DOHH2 (cell line): ENCODE results near the gene FAM200C.

ENCODE experiments used
- H3F3A ChIP-seq: fragments of 200-600 bp; sonication (generic), shearing (Covaris generic); 2 replicates; pipeline ENCODE4 v1.6.0; 2016; ENCODE audit warnings: antibody characterized with exemption, mild to moderate bottlenecking; ENCODE audit not compliant: control insufficient read depth, insufficient read depth
- H3K27ac ChIP-seq: fragments of 200-600 bp; sonication (generic); 2 replicates; pipeline ENCODE4 v1.5.1; 2014; ENCODE audit warnings: low read depth, mild to moderate bottlenecking, low read length, moderate library complexity
- H3K27me3 ChIP-seq: fragments of 200-600 bp; sonication (generic); 2 replicates; pipeline ENCODE4 v1.6.1; 2014; ENCODE audit warnings: mild to moderate bottlenecking, low read length, mixed read lengths; ENCODE audit not compliant: control insufficient read depth
- H3K36me3 ChIP-seq: fragments of 200-600 bp; sonication (generic); 2 replicates; pipeline ENCODE4 v1.6.1; 2014; ENCODE audit warnings: mild to moderate bottlenecking, low read length, moderate library complexity, mixed read lengths; ENCODE audit not compliant: control insufficient read depth
- H3K4me1 ChIP-seq: fragments of 200-600 bp; sonication (generic); 2 replicates; pipeline ENCODE4 v1.6.1; 2014; ENCODE audit warnings: mild to moderate bottlenecking, low read length, mixed read lengths; ENCODE audit not compliant: control insufficient read depth
- H3K4me2 ChIP-seq: fragments of 200-600 bp; sonication (generic); 2 replicates; pipeline ENCODE4 v1.6.0; 2014; ENCODE audit warnings: mild to moderate bottlenecking, low read length, moderate library complexity
- H3K4me3 ChIP-seq: fragments of 200-600 bp; sonication (generic); 2 replicates; pipeline ENCODE4 v1.5.1; 2014; ENCODE audit warnings: mild to moderate bottlenecking, low read length, mixed read lengths
- H3K79me2 ChIP-seq: fragments of 200-600 bp; sonication (generic); 2 replicates; pipeline ENCODE4 v1.6.1; 2014; ENCODE audit warnings: mild to moderate bottlenecking, low read length, mixed read lengths; ENCODE audit not compliant: control insufficient read depth
- H3K9me2 ChIP-seq: fragments of 200-600 bp; sonication (generic); replicated peaks from 2 replicates; pipeline ENCODE4 v1.6.1; 2014; ENCODE audit warnings: mild to moderate bottlenecking, low read length, mixed read lengths; ENCODE audit not compliant: control insufficient read depth
- H3K9me3 ChIP-seq: fragments of 200-600 bp; sonication (generic); 2 replicates; pipeline ENCODE4 v1.6.1; 2014; ENCODE audit warnings: antibody characterized with exemption, low read length, mixed read lengths; ENCODE audit not compliant: control insufficient read depth, insufficient read depth
- H4K20me1 ChIP-seq: fragments of 200-600 bp; sonication (generic); 2 replicates; pipeline ENCODE4 v1.6.0; 2014; ENCODE audit warnings: low read depth, mild to moderate bottlenecking, antibody characterized with exemption, low read length, moderate library complexity; ENCODE audit not compliant: control insufficient read depth, insufficient read depth
- EZH2phosphoT487 ChIP-seq: fragments of 200-600 bp; sonication (generic); IDR thresholded peaks from 2 replicates; pipeline ENCODE4 v1.6.1; 2017; ENCODE audit warnings: borderline replicate concordance, mild to moderate bottlenecking, antibody characterized with exemption, low read length, moderate library complexity, mixed read lengths
- TF ChIP-seq, protein P1 (sequence below): fragments of 200-600 bp; sonication (generic); IDR thresholded peaks from one replicate; pipeline ENCODE4 v1.5.1; 2014; ENCODE audit warnings: antibody characterized with exemption, mild to moderate bottlenecking, low read depth, low read length; ENCODE audit not compliant: poor library complexity, severe bottlenecking

The FAM200C gene

DNA sequence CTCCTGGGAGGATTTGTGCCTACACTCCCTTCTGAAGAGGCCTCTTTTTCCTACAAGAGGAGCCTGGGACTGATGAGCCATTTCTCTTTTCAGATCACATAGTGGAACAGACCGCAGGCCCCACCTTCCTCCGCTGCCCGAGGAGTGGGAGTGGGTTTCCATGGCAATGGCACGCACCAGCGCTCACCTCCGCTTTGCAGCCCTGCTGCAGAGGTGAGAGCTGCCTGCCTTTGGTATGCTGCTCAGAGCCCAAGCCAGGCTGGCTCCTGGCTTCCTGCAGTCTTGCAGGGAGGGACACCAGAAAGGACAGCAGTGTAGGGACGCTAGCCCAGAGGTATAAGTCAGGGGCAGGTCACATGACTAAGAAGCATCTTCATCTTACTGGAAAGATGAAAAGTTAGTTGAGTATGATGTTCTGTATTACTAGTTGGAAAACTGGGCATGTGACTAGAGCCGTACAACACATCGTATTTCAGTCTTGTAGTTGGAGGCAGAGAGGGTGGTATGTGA, 34.2 kb upstream of the FAM200C start:
- H3K4me1 ChIP-seq = peaks cover 91% of the 10 kb centered on the region
- no peaks in the 10 kb centered on the region for H4K20me1 ChIP-seq
- H3K9me2 ChIP-seq = no peaks in the 10 kb centered on the region
- TF ChIP-seq, protein P1, sequence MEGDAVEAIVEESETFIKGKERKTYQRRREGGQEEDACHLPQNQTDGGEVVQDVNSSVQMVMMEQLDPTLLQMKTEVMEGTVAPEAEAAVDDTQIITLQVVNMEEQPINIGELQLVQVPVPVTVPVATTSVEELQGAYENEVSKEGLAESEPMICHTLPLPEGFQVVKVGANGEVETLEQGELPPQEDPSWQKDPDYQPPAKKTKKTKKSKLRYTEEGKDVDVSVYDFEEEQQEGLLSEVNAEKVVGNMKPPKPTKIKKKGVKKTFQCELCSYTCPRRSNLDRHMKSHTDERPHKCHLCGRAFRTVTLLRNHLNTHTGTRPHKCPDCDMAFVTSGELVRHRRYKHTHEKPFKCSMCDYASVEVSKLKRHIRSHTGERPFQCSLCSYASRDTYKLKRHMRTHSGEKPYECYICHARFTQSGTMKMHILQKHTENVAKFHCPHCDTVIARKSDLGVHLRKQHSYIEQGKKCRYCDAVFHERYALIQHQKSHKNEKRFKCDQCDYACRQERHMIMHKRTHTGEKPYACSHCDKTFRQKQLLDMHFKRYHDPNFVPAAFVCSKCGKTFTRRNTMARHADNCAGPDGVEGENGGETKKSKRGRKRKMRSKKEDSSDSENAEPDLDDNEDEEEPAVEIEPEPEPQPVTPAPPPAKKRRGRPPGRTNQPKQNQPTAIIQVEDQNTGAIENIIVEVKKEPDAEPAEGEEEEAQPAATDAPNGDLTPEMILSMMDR = no peak
- TF ChIP-seq EZH2phosphoT487 = no peak
- H3K9me3 ChIP-seq = no peaks in the 10 kb centered on the region
- H3K79me2 ChIP-seq = no peaks in the 10 kb centered on the region
- peaks cover 5% of the 10 kb centered on the region for H3F3A ChIP-seq
- H3K27ac ChIP-seq = 0 out of 2 replicates have a peak overlapping the region, but pooled peaks have one; percentile 17
- peak overlapping the region; percentile 64 for H3K4me3 ChIP-seq
- H3K36me3 ChIP-seq = peaks cover 14% of the 10 kb centered on the region
- H3K27me3 ChIP-seq = no peaks in the 10 kb centered on the region
- peak overlapping the region; percentile 78 for H3K4me2 ChIP-seq

DNA sequence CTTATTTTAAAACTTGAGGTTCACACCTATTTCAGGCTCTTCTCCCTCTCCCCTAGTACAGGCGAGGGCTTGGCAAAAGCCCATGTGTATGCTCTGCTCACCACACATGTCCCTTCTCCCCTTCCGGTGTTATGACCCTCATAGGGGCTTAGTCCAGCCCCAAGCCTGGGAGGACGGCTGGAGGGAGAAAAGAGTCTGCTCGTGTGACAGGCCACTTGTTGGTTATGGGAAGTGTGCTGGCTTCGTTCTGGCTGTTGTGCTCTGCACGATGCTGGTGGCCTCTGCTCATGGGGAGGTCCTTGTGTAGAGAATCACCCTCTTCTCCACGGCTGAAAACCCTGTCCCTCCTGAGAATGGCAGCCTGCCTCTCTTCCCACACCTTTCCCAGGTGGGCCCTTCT, 32.9 kb upstream of the FAM200C start:
- H3K27ac ChIP-seq = no peak overlapping the region

DNA sequence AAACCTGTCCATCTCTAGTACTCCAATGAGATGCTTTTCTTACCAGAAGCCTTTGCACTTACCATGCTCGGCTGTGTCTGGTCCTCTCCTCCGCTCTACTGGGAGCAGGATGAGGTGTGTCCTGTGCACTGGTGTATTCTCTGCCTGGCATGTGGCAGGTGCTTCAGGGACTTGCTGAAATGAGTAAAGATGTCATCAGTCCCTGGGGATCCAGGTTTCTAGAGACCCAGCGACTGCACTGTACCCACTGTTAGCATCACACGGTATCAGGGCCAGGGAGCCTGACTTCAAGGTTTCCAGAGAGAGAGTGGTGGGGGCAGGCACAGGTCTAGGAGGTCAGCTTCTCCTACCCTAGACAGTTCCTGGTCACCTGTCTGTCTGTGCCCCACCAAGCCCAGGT, 32.3 kb upstream of the FAM200C start:
- Histone ChIP-seq H3K4me2 (peak overlapping the region; percentile 13; the same call in 1 of the 2 replicates), H3K27me3 (no peaks in the 10 kb centered on the region), H3K9me2 (no peaks in the 10 kb centered on the region), H3K36me3 (peaks cover 33% of the 10 kb centered on the region), H4K20me1 (no peaks in the 10 kb centered on the region), H3K4me1 (peaks cover 94% of the 10 kb centered on the region), H3K4me3 (no peak overlapping the region), H3K27ac (no peak overlapping the region), H3F3A (peaks cover 17% of the 10 kb centered on the region), H3K79me2 (peaks cover 6% of the 10 kb centered on the region; the same call in 1 of the 2 replicates), H3K9me3 (no peaks in the 10 kb centered on the region)
- TF ChIP-seq, protein P1 = no peak
- no peak for TF ChIP-seq EZH2phosphoT487

More for the DNA sequence above, 32.9 kb upstream of the FAM200C start:
- Histone ChIP-seq H3K36me3 (peaks cover 27% of the 10 kb centered on the region), H3K79me2 (no peaks in the 10 kb centered on the region; the same call in 1 of the 2 replicates), H3K4me2 (peak overlapping the region; percentile 78; the same call in 1 of the 2 replicates), H3K4me3 (no peak overlapping the region), H4K20me1 (no peaks in the 10 kb centered on the region), H3K9me2 (no peaks in the 10 kb centered on the region), H3K9me3 (no peaks in the 10 kb centered on the region), H3K27me3 (no peaks in the 10 kb centered on the region), H3K4me1 (peaks cover 89% of the 10 kb centered on the region), H3F3A (peaks cover 17% of the 10 kb centered on the region)
- no peak for TF ChIP-seq EZH2phosphoT487
- TF ChIP-seq, protein P1 = no peak

DNA sequence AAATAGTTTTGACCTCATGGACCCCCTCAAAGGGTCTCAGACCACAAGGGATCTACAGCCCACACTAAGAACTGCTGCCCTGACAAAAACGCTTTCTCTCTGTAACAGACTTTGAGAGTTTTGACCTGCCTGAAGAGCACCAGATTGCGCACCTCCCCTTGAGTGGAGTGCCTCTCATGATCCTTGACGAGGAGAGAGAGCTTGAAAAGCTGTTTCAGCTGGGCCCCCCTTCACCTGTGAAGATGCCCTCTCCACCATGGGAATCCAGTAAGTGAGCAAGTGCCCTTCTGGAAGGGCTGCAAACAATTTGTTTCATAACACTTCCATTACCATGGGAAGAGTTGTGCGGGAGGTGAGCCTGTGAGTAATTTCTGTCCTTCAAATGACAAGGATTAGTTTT, 27.8 kb upstream of the FAM200C start:
- no peak overlapping the region for H3K4me2 ChIP-seq
- peaks cover 79% of the 10 kb centered on the region for H3K36me3 ChIP-seq

More for the DNA sequence above, 27.8 kb upstream of the FAM200C start:
- Histone ChIP-seq H3K27ac (no peak overlapping the region), H4K20me1 (no peaks in the 10 kb centered on the region), H3K4me1 (peaks cover 90% of the 10 kb centered on the region), H3K9me2 (no peaks in the 10 kb centered on the region), H3K9me3 (no peaks in the 10 kb centered on the region), H3K79me2 (peaks cover 48% of the 10 kb centered on the region), H3F3A (peaks cover 43% of the 10 kb centered on the region), H3K4me3 (no peak overlapping the region), H3K27me3 (no peaks in the 10 kb centered on the region)
- no peak for TF ChIP-seq EZH2phosphoT487
- TF ChIP-seq, protein P1 = no peak
